Adrenal gland (tissue), 5 donors: ENCODE measurements around the gene RPS6KL1.

Experiments used
- CTCF ChIP-seq, 6 experiments: fragments of 450-650 bp in 4 of 6; fragments of 200-600 bp in 2 of 6; sonication (generic) in 1 of 6; IDR thresholded peaks; 1 replicate in 5 of 6; 2 replicates in 1 of 6; pipeline versions ENCODE4 v1.5.1 to v1.8.0; 2016 to 2021; ENCODE audit warnings: antibody characterized with exemption in 6 of 6, mild to moderate bottlenecking in 2 of 6, moderate library complexity in 1 of 6
- POLR2A ChIP-seq, 2 donors: fragments of 450-650 bp; IDR thresholded peaks; one replicate each; pipeline ENCODE4 v1.6.1; 2017; ENCODE audit warnings: antibody characterized with exemption in 2 of 2, mild to moderate bottlenecking in 2 of 2, moderate library complexity in 1 of 2
- donor health status: DM: no; HTN: no; CAD: no.

DNA sequence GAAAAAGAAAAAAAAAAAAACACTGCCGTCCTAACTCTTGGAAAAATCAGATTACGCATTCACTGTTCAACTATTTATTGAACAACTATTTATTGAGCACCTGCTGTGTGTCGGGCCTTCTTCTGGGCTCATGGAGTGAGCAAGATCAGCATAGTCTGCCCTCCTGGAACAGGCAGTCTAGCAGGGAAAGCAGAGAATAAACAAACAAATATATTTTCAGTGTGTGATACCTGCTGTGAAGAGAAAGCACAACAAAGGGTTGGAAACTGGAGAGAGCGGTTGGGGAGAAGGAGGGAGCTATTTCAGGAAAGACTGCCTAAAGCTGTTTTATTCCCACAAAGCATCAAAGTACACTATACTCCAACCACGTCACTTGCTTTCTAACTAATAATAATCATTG, 57.9 kb downstream of the RPS6KL1 start:
- TF ChIP-seq CTCF (IDR thresholded peaks at IDR 0.05) (no peak), POLR2A (IDR thresholded peaks at IDR 0.05) (no peak)
